K562 (cell line): Measurements from ENCODE around the gene KYAT1. TPM values are rescaled to one million over a fixed set of nuclear protein-coding genes. Genes with fewer than 3 reads are reported as not detected.

Source experiments
- ADNP ChIP-seq: fragments of 200-800 bp; sonication (Bioruptor generic); IDR thresholded peaks from 2 replicates; pipeline ENCODE4 v1.6.1; 2016; ENCODE audit warnings: missing genetic modification characterization, missing compliant biosample characterization
- DPF2 ChIP-seq: fragments of 450-650 bp; IDR thresholded peaks from 2 replicates; pipeline ENCODE4 v1.6.1; 2016
- GABPA ChIP-seq: fragments of 200-800 bp; sonication (Bioruptor generic); conservative IDR thresholded peaks from 2 replicates; pipeline ENCODE4 v1.6.1; 2016; ENCODE audit warnings: low read depth, missing genetic modification characterization, missing compliant biosample characterization
- GABPB2 ChIP-seq: fragments of 250-450 bp; sonication (Bioruptor Pico); conservative IDR thresholded peaks from 2 replicates; pipeline ENCODE4 v1.5.1; 2021; ENCODE audit warnings: mild to moderate bottlenecking
- HDAC1 ChIP-seq, 2 experiments: fragments of 450-650 bp; IDR thresholded peaks; 2 replicates each; pipeline ENCODE4 v1.6.1; 2016 to 2017; ENCODE audit warnings: inconsistent platforms in 1 of 2, mild to moderate bottlenecking in 1 of 2, moderate library complexity in 1 of 2
- POLR2AphosphoS2 ChIP-seq: IDR thresholded peaks from 2 replicates; pipeline ENCODE4 v1.6.1; 2012; ENCODE audit warnings: low read length, improper control_type of control experiment
- POLR3G ChIP-seq: IDR thresholded peaks from 2 replicates; pipeline ENCODE4 v1.6.1; 2011; ENCODE audit not compliant: insufficient read length, insufficient replicate concordance; ENCODE audit errors: extremely low read depth
- RAD51 ChIP-seq: fragments of 450-650 bp; IDR thresholded peaks from 2 replicates; pipeline ENCODE4 v1.7.1; 2016; ENCODE audit warnings: low read depth, mild to moderate bottlenecking, borderline replicate concordance
- SMC3 ChIP-seq: conservative IDR thresholded peaks from 2 replicates; pipeline ENCODE4 v1.6.1; 2011; ENCODE audit warnings: low read depth, low read length, improper control_type of control experiment; ENCODE audit not compliant: insufficient read depth
- TBP ChIP-seq: optimal IDR thresholded peaks from 2 replicates; pipeline ENCODE3; 2011; ENCODE audit warnings: low read depth, low read length, improper control_type of control experiment
- TCFL5 ChIP-seq: fragments of 250-450 bp; sonication (Bioruptor Pico); conservative IDR thresholded peaks from 2 replicates; pipeline ENCODE4 v1.6.1; 2021; ENCODE audit warnings: mild to moderate bottlenecking, moderate library complexity, matching md5 sums
- ZFPM2 ChIP-seq: fragments of 250-450 bp; sonication (Bioruptor Pico); IDR thresholded peaks from 2 replicates; pipeline ENCODE4 v1.5.1; 2022; ENCODE audit warnings: mild to moderate bottlenecking
- ZNF121 ChIP-seq: sonication (generic); formaldehyde crosslinking; conservative IDR thresholded peaks from 2 replicates; pipeline ENCODE4 v1.8.0; 2022; ENCODE audit warnings: missing genetic modification reagents
- ZNF184 ChIP-seq: sonication (generic); formaldehyde crosslinking; IDR thresholded peaks from 2 replicates; pipeline ENCODE4 v1.5.0; 2020; ENCODE audit warnings: missing genetic modification reagents
- ZNF408 ChIP-seq: fragments of 250-450 bp; sonication (Bioruptor Pico); IDR thresholded peaks from 2 replicates; pipeline ENCODE4 v1.4.0; 2020; ENCODE audit warnings: low read depth, mild to moderate bottlenecking, moderate library complexity
- ZNF75A ChIP-seq: fragments of 450-650 bp; formaldehyde crosslinking; IDR thresholded peaks from 2 replicates; pipeline ENCODE4 v1.4.0; 2020; ENCODE audit warnings: mild to moderate bottlenecking
- ZNF830 ChIP-seq: fragments of 250-450 bp; sonication (Bioruptor Pico); IDR thresholded peaks from 2 replicates; pipeline ENCODE4 v1.5.0; 2021; ENCODE audit warnings: mild to moderate bottlenecking
- polyA plus RNA-seq, 8 experiments: library from polyadenylated mRNA; depleted of rRNA in 4 of 8; stranded (reverse) in 5 of 8; unstranded in 3 of 8; fragments of >200 nt; fragmentation: Nextera tagmentation in 2 of 8; fragmentation: Illumina TruSeq in 1 of 8; extraction: Ambion mirVana in 2 of 8; extraction: Trizol in 1 of 8; gene quantifications; 2 replicates each; pipeline versions ENCODE4 v1.2.1 to v1.2.3, GENCODE V29; 2011 to 2014; ENCODE audit warnings: inconsistent platforms in 1 of 8, missing spikeins in 1 of 8
- total RNA-seq, 7 experiments: library from RNA; depleted of rRNA in 6 of 7; stranded (reverse); fragments of >200 nt in 6 of 7; fragmentation: Illumina TruSeq in 2 of 7; extraction: Trizol in 2 of 7; gene quantifications; 2 replicates each; pipeline versions ENCODE4 v1.2.1 to v1.2.3, GENCODE V29; 2011 to 2021; ENCODE audit warnings: low replicate concordance in 1 of 7
- TF ChIP-seq, protein P1 (sequence below): fragments of 250-450 bp; sonication (Bioruptor Pico); IDR thresholded peaks from 2 replicates; pipeline ENCODE4 v1.5.0; 2021
- TF ChIP-seq, protein P2 (sequence below): IDR thresholded peaks from 2 replicates; pipeline ENCODE4 v1.6.1; 2011; ENCODE audit warnings: borderline replicate concordance, low read depth, mild to moderate bottlenecking, moderate library complexity, low read length; ENCODE audit not compliant: insufficient read depth, poor library complexity, severe bottlenecking
- TF ChIP-seq, protein P3 (sequence below): fragments of 450-650 bp; IDR thresholded peaks from 2 replicates; pipeline ENCODE4 v1.6.1; 2014; ENCODE audit warnings: low read depth, mild to moderate bottlenecking, moderate library complexity, borderline replicate concordance
- TF ChIP-seq, protein P4 (sequence below): fragments of 250-450 bp; sonication (Bioruptor Pico); IDR thresholded peaks from 2 replicates; pipeline ENCODE4 v1.4.0; 2020; ENCODE audit warnings: mild to moderate bottlenecking

KYAT1 gene
- total and polyA plus RNA-seq, 9 of the 15 experiments (the other 6 are each of a cell fraction or from before 2014, with no cell fraction given): 6.4 to 16.8 (median 11.1) TPM

- TF ChIP-seq ZNF830 (CRISPR knock-in tag) (0 out of 2 replicates have a peak, but pooled peaks have one; percentile 66), GABPB2 (no peak), ZNF408 (CRISPR knock-in tag) (no peak), TCFL5 (no peak), ADNP (no peak), POLR2AphosphoS2 (no peak), SMC3 (no peak), POLR3G (no peak), ZNF75A (no peak), TBP (peak; percentile 65), DPF2 (peak; percentile 70; the same call in 1 of the 2 replicates), ZNF184 (CRISPR knock-in tag) (no peak), ZFPM2 (CRISPR knock-in tag) (no peak), HDAC1 (IDR thresholded peaks at IDR 0.05) (peak in 1 of 2 experiments; percentile 79; a peak in 2 of 4 replicates), GABPA (tag) (peak; percentile 92), RAD51 (peak; percentile 95), ZNF121 (CRISPR knock-in tag) (peak; percentile 39; the same call in 1 of the 2 replicates)
- TF ChIP-seq, protein P1, sequence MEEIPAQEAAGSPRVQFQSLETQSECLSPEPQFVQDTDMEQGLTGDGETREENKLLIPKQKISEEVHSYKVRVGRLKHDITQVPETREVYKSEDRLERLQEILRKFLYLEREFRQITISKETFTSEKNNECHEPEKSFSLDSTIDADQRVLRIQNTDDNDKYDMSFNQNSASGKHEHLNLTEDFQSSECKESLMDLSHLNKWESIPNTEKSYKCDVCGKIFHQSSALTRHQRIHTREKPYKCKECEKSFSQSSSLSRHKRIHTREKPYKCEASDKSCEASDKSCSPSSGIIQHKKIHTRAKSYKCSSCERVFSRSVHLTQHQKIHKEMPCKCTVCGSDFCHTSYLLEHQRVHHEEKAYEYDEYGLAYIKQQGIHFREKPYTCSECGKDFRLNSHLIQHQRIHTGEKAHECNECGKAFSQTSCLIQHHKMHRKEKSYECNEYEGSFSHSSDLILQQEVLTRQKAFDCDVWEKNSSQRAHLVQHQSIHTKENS (CRISPR knock-in tag): no peak
- TF ChIP-seq, protein P2, sequence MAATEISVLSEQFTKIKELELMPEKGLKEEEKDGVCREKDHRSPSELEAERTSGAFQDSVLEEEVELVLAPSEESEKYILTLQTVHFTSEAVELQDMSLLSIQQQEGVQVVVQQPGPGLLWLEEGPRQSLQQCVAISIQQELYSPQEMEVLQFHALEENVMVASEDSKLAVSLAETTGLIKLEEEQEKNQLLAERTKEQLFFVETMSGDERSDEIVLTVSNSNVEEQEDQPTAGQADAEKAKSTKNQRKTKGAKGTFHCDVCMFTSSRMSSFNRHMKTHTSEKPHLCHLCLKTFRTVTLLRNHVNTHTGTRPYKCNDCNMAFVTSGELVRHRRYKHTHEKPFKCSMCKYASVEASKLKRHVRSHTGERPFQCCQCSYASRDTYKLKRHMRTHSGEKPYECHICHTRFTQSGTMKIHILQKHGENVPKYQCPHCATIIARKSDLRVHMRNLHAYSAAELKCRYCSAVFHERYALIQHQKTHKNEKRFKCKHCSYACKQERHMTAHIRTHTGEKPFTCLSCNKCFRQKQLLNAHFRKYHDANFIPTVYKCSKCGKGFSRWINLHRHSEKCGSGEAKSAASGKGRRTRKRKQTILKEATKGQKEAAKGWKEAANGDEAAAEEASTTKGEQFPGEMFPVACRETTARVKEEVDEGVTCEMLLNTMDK: peak; percentile 5
- TF ChIP-seq, protein P3, sequence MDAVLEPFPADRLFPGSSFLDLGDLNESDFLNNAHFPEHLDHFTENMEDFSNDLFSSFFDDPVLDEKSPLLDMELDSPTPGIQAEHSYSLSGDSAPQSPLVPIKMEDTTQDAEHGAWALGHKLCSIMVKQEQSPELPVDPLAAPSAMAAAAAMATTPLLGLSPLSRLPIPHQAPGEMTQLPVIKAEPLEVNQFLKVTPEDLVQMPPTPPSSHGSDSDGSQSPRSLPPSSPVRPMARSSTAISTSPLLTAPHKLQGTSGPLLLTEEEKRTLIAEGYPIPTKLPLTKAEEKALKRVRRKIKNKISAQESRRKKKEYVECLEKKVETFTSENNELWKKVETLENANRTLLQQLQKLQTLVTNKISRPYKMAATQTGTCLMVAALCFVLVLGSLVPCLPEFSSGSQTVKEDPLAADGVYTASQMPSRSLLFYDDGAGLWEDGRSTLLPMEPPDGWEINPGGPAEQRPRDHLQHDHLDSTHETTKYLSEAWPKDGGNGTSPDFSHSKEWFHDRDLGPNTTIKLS: peak; percentile 66; the same call in 1 of the 2 replicates
- TF ChIP-seq, protein P4, sequence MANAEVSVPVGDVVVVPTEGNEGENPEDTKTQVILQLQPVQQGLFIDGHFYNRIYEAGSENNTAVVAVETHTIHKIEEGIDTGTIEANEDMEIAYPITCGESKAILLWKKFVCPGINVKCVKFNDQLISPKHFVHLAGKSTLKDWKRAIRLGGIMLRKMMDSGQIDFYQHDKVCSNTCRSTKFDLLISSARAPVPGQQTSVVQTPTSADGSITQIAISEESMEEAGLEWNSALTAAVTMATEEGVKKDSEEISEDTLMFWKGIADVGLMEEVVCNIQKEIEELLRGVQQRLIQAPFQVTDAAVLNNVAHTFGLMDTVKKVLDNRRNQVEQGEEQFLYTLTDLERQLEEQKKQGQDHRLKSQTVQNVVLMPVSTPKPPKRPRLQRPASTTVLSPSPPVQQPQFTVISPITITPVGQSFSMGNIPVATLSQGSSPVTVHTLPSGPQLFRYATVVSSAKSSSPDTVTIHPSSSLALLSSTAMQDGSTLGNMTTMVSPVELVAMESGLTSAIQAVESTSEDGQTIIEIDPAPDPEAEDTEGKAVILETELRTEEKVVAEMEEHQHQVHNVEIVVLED: peak; percentile 88
These were observed 94.8 kb downstream of the KYAT1 start, which contains the start of gene TBC1D13 (continued) for GRCh38 chr9:128786681-128787601.
